ENCODE measurements around the gene DIP2C. TPM values are rescaled to one million over a fixed set of nuclear protein-coding genes. Genes with fewer than 3 reads are reported as not detected.

Gene DIP2C
- total RNA-seq, 2 donors from 2014 or later = 13.0 to 13.7 TPM

GRCh38 chr10:391305-391704, 298.2 kb downstream of the DIP2C start:
- Histone ChIP-seq H3K4me3 (ENCODE audit: low read length) (no peak overlapping the region), H3K27me3 (ENCODE audit: control insufficient read depth, insufficient read depth, low read length, poor library complexity, severe bottlenecking) (no peaks in the 10 kb centered on the region), H3K9ac (ENCODE audit: extremely low read depth, low read length, poor library complexity, severe bottlenecking) (no peak overlapping the region), H3K36me3 (ENCODE audit: control insufficient read depth, insufficient read depth, low read length) (peaks cover 16% of the 10 kb centered on the region), H3K27ac (ENCODE audit: low read depth, low read length) (no peak overlapping the region), H3K4me1 (ENCODE audit: control insufficient read depth, insufficient read depth, low read length) (peaks cover 6% of the 10 kb centered on the region), H3K9me3 (ENCODE audit: control insufficient read depth, low read length) (no peaks in the 10 kb centered on the region)
- DNase-seq = no peak
- Mint-ChIP-seq H3K27ac (no peak overlapping the region), H3K4me1 (peaks cover 8% of the 10 kb centered on the region), H3K4me3 (no peak overlapping the region), H3K27me3 (ENCODE audit: insufficient read depth) (no peaks in the 10 kb centered on the region), H3K9me3 (no peaks in the 10 kb centered on the region), H3K36me3 (ENCODE audit: low read depth) (peaks cover 22% of the 10 kb centered on the region)
- TF ChIP-seq, protein P1, sequence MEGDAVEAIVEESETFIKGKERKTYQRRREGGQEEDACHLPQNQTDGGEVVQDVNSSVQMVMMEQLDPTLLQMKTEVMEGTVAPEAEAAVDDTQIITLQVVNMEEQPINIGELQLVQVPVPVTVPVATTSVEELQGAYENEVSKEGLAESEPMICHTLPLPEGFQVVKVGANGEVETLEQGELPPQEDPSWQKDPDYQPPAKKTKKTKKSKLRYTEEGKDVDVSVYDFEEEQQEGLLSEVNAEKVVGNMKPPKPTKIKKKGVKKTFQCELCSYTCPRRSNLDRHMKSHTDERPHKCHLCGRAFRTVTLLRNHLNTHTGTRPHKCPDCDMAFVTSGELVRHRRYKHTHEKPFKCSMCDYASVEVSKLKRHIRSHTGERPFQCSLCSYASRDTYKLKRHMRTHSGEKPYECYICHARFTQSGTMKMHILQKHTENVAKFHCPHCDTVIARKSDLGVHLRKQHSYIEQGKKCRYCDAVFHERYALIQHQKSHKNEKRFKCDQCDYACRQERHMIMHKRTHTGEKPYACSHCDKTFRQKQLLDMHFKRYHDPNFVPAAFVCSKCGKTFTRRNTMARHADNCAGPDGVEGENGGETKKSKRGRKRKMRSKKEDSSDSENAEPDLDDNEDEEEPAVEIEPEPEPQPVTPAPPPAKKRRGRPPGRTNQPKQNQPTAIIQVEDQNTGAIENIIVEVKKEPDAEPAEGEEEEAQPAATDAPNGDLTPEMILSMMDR (conservative IDR thresholded peaks at IDR 0.05) = no peak
- whole genome bisulfite sequencing, 2 experiments (ENCODE audit: insufficient coverage in 1 of 2, insufficient read length in 1 of 2) = 93 to 95% methylated on average over 9 of the region's 9 CpGs

DNA sequence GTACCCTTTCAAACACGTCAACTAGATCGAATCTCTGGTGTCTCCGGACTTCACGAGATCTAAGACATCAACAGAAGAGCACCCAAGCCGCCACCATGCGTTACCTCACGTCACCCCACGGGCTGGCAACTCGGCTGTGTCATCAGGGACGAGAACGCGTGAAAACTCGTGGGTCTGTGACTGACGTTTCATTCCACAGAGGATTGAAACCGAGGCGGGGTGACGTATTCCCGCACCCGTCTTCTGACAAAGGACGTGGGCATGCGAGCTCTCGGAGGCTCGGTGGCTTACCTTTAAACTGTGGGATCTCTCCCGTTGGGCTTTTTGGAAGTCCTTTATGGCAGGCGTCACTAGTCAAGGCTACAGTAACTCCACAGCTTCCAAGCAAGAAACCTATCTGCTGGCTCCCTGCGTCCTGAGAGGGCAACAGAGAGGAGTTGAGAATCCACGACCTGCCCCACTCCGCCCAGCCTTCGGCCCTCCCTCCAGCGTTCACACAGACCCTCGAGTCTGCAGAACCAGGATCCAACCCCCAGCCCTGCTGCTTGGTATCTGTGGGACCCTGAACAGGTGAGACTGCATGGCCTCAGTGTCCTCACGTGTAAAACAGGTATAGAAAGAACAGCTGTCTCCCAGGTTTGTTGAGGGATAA, 298.9 kb downstream of the DIP2C start:
- DNase-seq = no peak
- 93 to 96% methylated on average over 30 to 32 of the region's 32 CpGs for WGBS, 2 experiments (ENCODE audit: insufficient coverage in 1 of 2, insufficient read length in 1 of 2)
- Histone ChIP-seq H3K27me3 (ENCODE audit: control insufficient read depth, insufficient read depth, low read length, poor library complexity, severe bottlenecking) (no peaks in the 10 kb centered on the region), H3K4me1 (ENCODE audit: control insufficient read depth, insufficient read depth, low read length) (peaks cover 2% of the 10 kb centered on the region), H3K36me3 (ENCODE audit: control insufficient read depth, insufficient read depth, low read length) (peaks cover 16% of the 10 kb centered on the region), H3K9ac (ENCODE audit: extremely low read depth, low read length, poor library complexity, severe bottlenecking) (no peak overlapping the region), H3K9me3 (ENCODE audit: control insufficient read depth, low read length) (no peaks in the 10 kb centered on the region), H3K4me3 (ENCODE audit: low read length) (no peak overlapping the region), H3K27ac (ENCODE audit: low read depth, low read length) (no peak overlapping the region)
- Mint-ChIP-seq H3K36me3 (ENCODE audit: low read depth) (peaks cover 27% of the 10 kb centered on the region), H3K27me3 (ENCODE audit: insufficient read depth) (no peaks in the 10 kb centered on the region), H3K27ac (no peak overlapping the region), H3K9me3 (no peaks in the 10 kb centered on the region), H3K4me1 (peaks cover 8% of the 10 kb centered on the region), H3K4me3 (no peak overlapping the region)
- TF ChIP-seq, protein P1 (conservative IDR thresholded peaks at IDR 0.05) = no peak

GRCh38 chr10:389836-390448, 299.5 kb downstream of the DIP2C start:
- Histone ChIP-seq H3K4me3 (ENCODE audit: low read length) (no peak overlapping the region), H3K36me3 (ENCODE audit: control insufficient read depth, insufficient read depth, low read length) (peaks cover 16% of the 10 kb centered on the region), H3K27me3 (ENCODE audit: control insufficient read depth, insufficient read depth, low read length, poor library complexity, severe bottlenecking) (no peaks in the 10 kb centered on the region), H3K9me3 (ENCODE audit: control insufficient read depth, low read length) (no peaks in the 10 kb centered on the region), H3K9ac (ENCODE audit: extremely low read depth, low read length, poor library complexity, severe bottlenecking) (no peak overlapping the region), H3K4me1 (ENCODE audit: control insufficient read depth, insufficient read depth, low read length) (no peaks in the 10 kb centered on the region), H3K27ac (ENCODE audit: low read depth, low read length) (no peak overlapping the region)
- TF ChIP-seq, protein P1 (conservative IDR thresholded peaks at IDR 0.05) = no peak
- H3K27me3 Mint-ChIP-seq (ENCODE audit: insufficient read depth) = no peaks in the 10 kb centered on the region
- DNase-seq = no peak
- 96% methylated on average over 22 to 23 of the region's 23 CpGs for WGBS, 2 experiments (ENCODE audit: insufficient coverage in 1 of 2, insufficient read length in 1 of 2)
- H3K36me3 Mint-ChIP-seq (ENCODE audit: low read depth) = peaks cover 27% of the 10 kb centered on the region
- H3K4me3 Mint-ChIP-seq = no peak overlapping the region
- H3K27ac Mint-ChIP-seq = no peak overlapping the region
- no peaks in the 10 kb centered on the region for H3K9me3 Mint-ChIP-seq
- H3K4me1 Mint-ChIP-seq = peaks cover 8% of the 10 kb centered on the region
